KMS-11 (cell line): Measurements from ENCODE around the gene SLC35B3.

Experiments used
- H2AFZ ChIP-seq: fragments of 200-600 bp; sonication (generic); 2 replicates; pipeline ENCODE4 v1.6.1; 2016; ENCODE audit warnings: antibody characterized with exemption, mixed run types, low read depth
- H3K27ac ChIP-seq: fragments of 200-600 bp; sonication (generic); 2 replicates; pipeline ENCODE4 v1.6.1; 2016; ENCODE audit warnings: mild to moderate bottlenecking, mixed run types
- H3K27me3 ChIP-seq: fragments of 200-600 bp; sonication (generic); 2 replicates; pipeline ENCODE4 v1.6.1; 2017; ENCODE audit warnings: mild to moderate bottlenecking, low read depth, mixed run types, moderate library complexity; ENCODE audit not compliant: insufficient read depth
- H3K36me3 ChIP-seq: fragments of 200-600 bp; sonication (generic); 2 replicates; pipeline ENCODE4 v1.6.1; 2017; ENCODE audit warnings: mild to moderate bottlenecking, mixed run types; ENCODE audit not compliant: insufficient read depth
- H3K4me1 ChIP-seq: fragments of 200-600 bp; sonication (generic); 2 replicates; pipeline ENCODE4 v1.6.1; 2016; ENCODE audit warnings: mild to moderate bottlenecking, low read depth, mixed run types; ENCODE audit not compliant: poor library complexity, severe bottlenecking
- H3K4me2 ChIP-seq: fragments of 200-600 bp; sonication (generic); 2 replicates; pipeline ENCODE4 v1.7.0; 2016; ENCODE audit warnings: mild to moderate bottlenecking, mixed run types
- H3K4me3 ChIP-seq: fragments of 200-600 bp; sonication (generic); IDR thresholded peaks from 2 replicates; pipeline ENCODE4 v1.6.1; 2017; ENCODE audit warnings: low read depth, low read length, mixed read lengths; ENCODE audit not compliant: insufficient read depth
- H3K79me2 ChIP-seq: fragments of 200-600 bp; sonication (generic); 2 replicates; pipeline ENCODE4 v1.6.1; 2016; ENCODE audit warnings: low read depth, mixed run types; ENCODE audit not compliant: insufficient read depth
- H3K9ac ChIP-seq: fragments of 200-600 bp; sonication (generic); 2 replicates; pipeline ENCODE4 v1.6.1; 2016; ENCODE audit warnings: mild to moderate bottlenecking, mixed run types
- H4K20me1 ChIP-seq: fragments of 200-600 bp; sonication (generic); 2 replicates; pipeline ENCODE4 v1.6.1; 2016; ENCODE audit warnings: mild to moderate bottlenecking, mixed run types; ENCODE audit not compliant: insufficient read depth
- CTCF ChIP-seq: fragments of 200-600 bp; sonication (generic); conservative IDR thresholded peaks from 2 replicates; pipeline ENCODE4 v1.6.1; 2017; ENCODE audit warnings: low read depth, mild to moderate bottlenecking, antibody characterized with exemption, low read length, moderate library complexity, mixed read lengths

Gene SLC35B3

GRCh38 chr6:8435093-8435844, at the start of gene SLC35B3:
TSS of gene SLC35B3 (minus strand) at chr6:8435545.
- Histone ChIP-seq H4K20me1 (no peaks in the 10 kb centered on the region), H3K4me1 (peaks cover 15% of the 10 kb centered on the region), H3K27ac (peak within 1 kb of the TSS; percentile 35), H3K4me2 (peak within 1 kb of the TSS; percentile 82), H3K79me2 (peaks cover 12% of the 10 kb centered on the region), H3K9ac (peak within 1 kb of the TSS; percentile 83), H3K36me3 (no peaks in the 10 kb centered on the region), H3K27me3 (no peaks in the 10 kb centered on the region), H3K4me3 (peak within 1 kb of the TSS; percentile 34), H2AFZ (peak within 1 kb of the TSS; percentile 99)
- no peak for TF ChIP-seq CTCF

- no peak overlapping the region for H3K4me3 ChIP-seq
- H3K27me3 ChIP-seq: no peaks in the 10 kb centered on the region
- H3K4me1 ChIP-seq: peaks cover 9% of the 10 kb centered on the region
- no peaks in the 10 kb centered on the region for H4K20me1 ChIP-seq
- H3K79me2 ChIP-seq: no peaks in the 10 kb centered on the region
- no peak for TF ChIP-seq CTCF
- H2AFZ ChIP-seq: no peak overlapping the region
- no peak overlapping the region for H3K27ac ChIP-seq
- no peak overlapping the region for H3K9ac ChIP-seq
- H3K36me3 ChIP-seq: no peaks in the 10 kb centered on the region
- H3K4me2 ChIP-seq: no peak overlapping the region
Observed at GRCh38 chr6:8483650-8484049, 48.3 kb upstream of the SLC35B3 start.

- Histone ChIP-seq H3K4me2 (no peak overlapping the region), H3K4me1 (peaks cover 9% of the 10 kb centered on the region), H2AFZ (no peak overlapping the region), H3K79me2 (no peaks in the 10 kb centered on the region), H3K9ac (no peak overlapping the region), H3K4me3 (no peak overlapping the region), H3K36me3 (no peaks in the 10 kb centered on the region), H3K27ac (no peak overlapping the region), H3K27me3 (no peaks in the 10 kb centered on the region), H4K20me1 (no peaks in the 10 kb centered on the region)
- peak; percentile 73 for TF ChIP-seq CTCF
Observed at GRCh38 chr6:8481727-8482126, 46.4 kb upstream of the SLC35B3 start.

- Histone ChIP-seq H2AFZ (no peak overlapping the region), H3K36me3 (no peaks in the 10 kb centered on the region; the same call in 1 of the 2 replicates), H3K9ac (no peak overlapping the region), H3K79me2 (no peaks in the 10 kb centered on the region), H4K20me1 (no peaks in the 10 kb centered on the region), H3K27me3 (no peaks in the 10 kb centered on the region), H3K4me3 (no peak overlapping the region), H3K4me1 (peaks cover 4% of the 10 kb centered on the region), H3K27ac (no peak overlapping the region), H3K4me2 (no peak overlapping the region)
- no peak for TF ChIP-seq CTCF
Observed at GRCh38 chr6:8478418-8478817, 43.1 kb upstream of the SLC35B3 start.
